Thyroid gland (tissue), 4 donors: ENCODE results near the gene FMR1. TPM values are rescaled to one million over a fixed set of nuclear protein-coding genes. Genes with fewer than 3 reads are reported as not detected.

Experiments used
- DNase-seq, 2 donors: peaks; one replicate each; pipeline ENCODE4 v3.0.0-alpha.2; 2019
- H3K27ac ChIP-seq, 3 donors: fragments of 200-600 bp; sonication (generic); 1 replicate in 2 of 3; 2 replicates in 1 of 3; pipeline ENCODE4 v1.5.1; 2016 to 2019; ENCODE audit warnings: mild to moderate bottlenecking in 1 of 3, moderate library complexity in 1 of 3
- H3K27me3 ChIP-seq: fragments of 200-600 bp; sonication (generic); one replicate; pipeline ENCODE4 v1.5.1; 2019
- H3K36me3 ChIP-seq, 2 donors: fragments of 200-600 bp; sonication (generic); one replicate each; pipeline ENCODE4 v1.5.1; 2016 to 2019
- H3K4me1 ChIP-seq, 2 donors: fragments of 200-600 bp; sonication (generic); one replicate each; pipeline ENCODE4 v1.5.1; 2017 to 2019
- H3K4me3 ChIP-seq, 3 donors: fragments of 200-600 bp; sonication (generic); replicated peaks in 1 of 3; 1 replicate in 2 of 3; 2 replicates in 1 of 3; pipeline ENCODE4 v1.5.1; 2016; ENCODE audit warnings: mild to moderate bottlenecking in 1 of 3
- H3K9me3 ChIP-seq: fragments of 200-600 bp; sonication (generic); one replicate; pipeline ENCODE4 v1.5.1; 2017
- POLR2A ChIP-seq, 2 donors: fragments of 450-650 bp; IDR thresholded peaks; one replicate each; pipeline ENCODE4 v1.6.1; 2017; ENCODE audit warnings: antibody characterized with exemption in 2 of 2, mild to moderate bottlenecking in 2 of 2, moderate library complexity in 1 of 2
- WGBS, 2 donors: methylation state at CpG; one replicate each; pipeline ENCODE4 v1.1.5; 2017; 5-methylcytosine and 5-hydroxymethylcytosine counted together
- intact Hi-C: fragments of 100-400 bp; cut with DNase I; formaldehyde crosslinking; loops from one replicate; pipeline ENCODE4 v1.15.1; 2023
- total RNA-seq, 4 donors: library from RNA; depleted of rRNA; stranded (reverse); fragments of >200 nt; gene quantifications; one replicate each; pipeline ENCODE4 v1.2.3, GENCODE V29; 2016
- TF ChIP-seq, protein P1 (sequence below), 6 experiments: fragments of 200-600 bp in 3 of 6; fragments of 450-650 bp in 3 of 6; sonication (generic) in 3 of 6; IDR thresholded peaks; one replicate each; pipeline ENCODE4 v1.5.1; 2016 to 2019; ENCODE audit warnings: antibody characterized with exemption in 6 of 6, mild to moderate bottlenecking in 2 of 6, inconsistent platforms in 1 of 6, moderate library complexity in 1 of 6

Gene FMR1
- total RNA-seq, 4 donors from 2014 or later, result 49.7 to 78.1 (median 69.2) TPM

DNA sequence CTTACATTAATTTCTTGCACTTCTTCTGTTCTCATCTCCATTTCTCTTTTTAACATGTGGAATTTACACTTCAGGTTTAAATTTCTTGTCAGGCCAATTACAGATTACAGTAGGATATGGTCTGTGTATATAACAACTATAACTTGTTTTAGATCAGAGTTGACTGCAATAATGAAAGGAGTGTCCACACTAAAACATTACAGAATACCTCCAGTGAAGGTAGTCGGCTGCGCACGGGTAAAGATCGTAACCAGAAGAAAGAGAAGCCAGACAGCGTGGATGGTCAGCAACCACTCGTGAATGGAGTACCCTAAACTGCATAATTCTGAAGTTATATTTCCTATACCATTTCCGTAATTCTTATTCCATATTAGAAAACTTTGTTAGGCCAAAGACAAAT is 36.8 kb downstream of the FMR1 start:
- Histone ChIP-seq H3K4me1 (no peaks in the 10 kb centered on the region), H3K36me3 (peaks cover 9 to 12% of the 10 kb centered on the region in 2 donors), H3K9me3 (no peaks in the 10 kb centered on the region), H3K27me3 (no peaks in the 10 kb centered on the region), H3K27ac (no peak overlapping the region), H3K4me3 (no peak overlapping the region)
- 97 to 98% methylated on average over 7 of the region's 7 CpGs for WGBS, 2 donors
- TF ChIP-seq, protein P1, sequence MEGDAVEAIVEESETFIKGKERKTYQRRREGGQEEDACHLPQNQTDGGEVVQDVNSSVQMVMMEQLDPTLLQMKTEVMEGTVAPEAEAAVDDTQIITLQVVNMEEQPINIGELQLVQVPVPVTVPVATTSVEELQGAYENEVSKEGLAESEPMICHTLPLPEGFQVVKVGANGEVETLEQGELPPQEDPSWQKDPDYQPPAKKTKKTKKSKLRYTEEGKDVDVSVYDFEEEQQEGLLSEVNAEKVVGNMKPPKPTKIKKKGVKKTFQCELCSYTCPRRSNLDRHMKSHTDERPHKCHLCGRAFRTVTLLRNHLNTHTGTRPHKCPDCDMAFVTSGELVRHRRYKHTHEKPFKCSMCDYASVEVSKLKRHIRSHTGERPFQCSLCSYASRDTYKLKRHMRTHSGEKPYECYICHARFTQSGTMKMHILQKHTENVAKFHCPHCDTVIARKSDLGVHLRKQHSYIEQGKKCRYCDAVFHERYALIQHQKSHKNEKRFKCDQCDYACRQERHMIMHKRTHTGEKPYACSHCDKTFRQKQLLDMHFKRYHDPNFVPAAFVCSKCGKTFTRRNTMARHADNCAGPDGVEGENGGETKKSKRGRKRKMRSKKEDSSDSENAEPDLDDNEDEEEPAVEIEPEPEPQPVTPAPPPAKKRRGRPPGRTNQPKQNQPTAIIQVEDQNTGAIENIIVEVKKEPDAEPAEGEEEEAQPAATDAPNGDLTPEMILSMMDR (IDR thresholded peaks at IDR 0.05), result no peak
- no peak for TF ChIP-seq POLR2A (IDR thresholded peaks at IDR 0.05)
- no peak for DNase-seq
- intact Hi-C loops, result no loop called here

DNA sequence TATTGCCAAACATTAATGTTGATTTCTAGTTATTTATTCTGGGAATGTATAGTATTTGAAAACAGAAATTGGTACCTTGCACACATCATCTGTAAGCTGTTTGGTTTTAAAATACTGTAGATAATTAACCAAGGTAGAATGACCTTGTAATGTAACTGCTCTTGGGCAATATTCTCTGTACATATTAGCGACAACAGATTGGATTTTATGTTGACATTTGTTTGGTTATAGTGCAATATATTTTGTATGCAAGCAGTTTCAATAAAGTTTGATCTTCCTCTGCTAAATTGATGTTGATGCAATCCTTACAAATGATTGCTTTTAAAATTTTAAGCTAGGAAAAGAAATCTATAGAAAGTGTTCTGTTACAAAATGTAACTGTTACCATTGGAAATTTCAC is 38.6 kb downstream of the FMR1 start:
- WGBS, 2 donors, result 100% methylated on average over 1 of the region's 1 CpG
- no peak overlapping the region for H3K27ac ChIP-seq
- H3K36me3 ChIP-seq, result peaks cover 4 to 10% of the 10 kb centered on the region in 2 donors
- no peaks in the 10 kb centered on the region for H3K27me3 ChIP-seq
- no peak overlapping the region for H3K4me3 ChIP-seq
- TF ChIP-seq POLR2A (IDR thresholded peaks at IDR 0.05), result no peak
- TF ChIP-seq, protein P1 (IDR thresholded peaks at IDR 0.05), result no peak
- H3K4me1 ChIP-seq, result no peaks in the 10 kb centered on the region
- H3K9me3 ChIP-seq, result no peaks in the 10 kb centered on the region
- intact Hi-C loops, result no loop called here
- DNase-seq, result no peak

DNA sequence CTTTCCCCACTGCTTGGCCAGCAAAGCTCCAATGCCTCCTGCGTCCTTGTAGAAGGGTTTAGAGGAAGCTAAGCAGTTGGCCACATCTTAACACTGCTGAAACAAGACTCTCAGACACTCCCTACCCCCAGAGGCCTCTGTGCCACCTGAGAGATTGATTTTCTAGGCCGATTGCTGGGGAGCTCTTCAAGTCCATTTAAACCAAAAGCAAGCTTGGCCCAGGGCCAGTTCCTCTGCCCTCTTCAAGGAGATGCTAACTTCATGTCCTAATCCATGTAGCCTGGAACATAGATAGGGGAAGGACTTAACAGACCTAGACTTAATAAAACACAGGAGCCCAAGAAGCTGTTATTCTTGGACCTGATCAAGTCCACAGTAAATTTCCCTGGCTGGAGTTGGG is 42.3 kb downstream of the FMR1 start:
- intact Hi-C loops, result no loop called here
- H3K9me3 ChIP-seq, result no peaks in the 10 kb centered on the region
- TF ChIP-seq, protein P1 (IDR thresholded peaks at IDR 0.05), result no peak
- TF ChIP-seq POLR2A (IDR thresholded peaks at IDR 0.05), result no peak
- 46 to 80% methylated on average over 1 to 2 of the region's 2 CpGs for WGBS, 2 donors
- H3K4me3 ChIP-seq, result no peak overlapping the region
- H3K4me1 ChIP-seq, result no peaks in the 10 kb centered on the region
- H3K27ac ChIP-seq, result no peak overlapping the region
- H3K36me3 ChIP-seq, result no peaks in the 10 kb centered on the region
- DNase-seq, result peak; percentile 26 to 45
- H3K27me3 ChIP-seq, result no peaks in the 10 kb centered on the region

DNA sequence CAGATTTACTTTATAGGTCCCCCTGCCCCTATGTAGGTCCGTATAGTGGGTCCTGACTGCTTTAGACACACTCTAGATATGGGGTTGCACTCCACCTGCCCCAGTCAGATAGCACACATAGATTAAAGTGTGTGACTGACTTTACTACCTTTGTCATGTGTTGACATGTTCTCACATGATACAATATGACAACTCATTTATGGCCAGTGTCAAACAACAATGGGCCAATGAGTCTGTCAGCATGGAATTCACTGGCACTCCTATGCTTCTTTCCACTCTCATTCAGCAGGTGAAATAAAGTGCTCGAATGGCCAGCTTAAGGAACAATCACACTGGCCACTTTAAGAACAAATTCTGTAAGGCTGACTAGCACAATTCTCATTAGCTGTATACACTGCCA is 45.6 kb downstream of the FMR1 start:
- Histone ChIP-seq H3K27me3 (no peaks in the 10 kb centered on the region), H3K4me3 (no peak overlapping the region), H3K4me1 (no peaks in the 10 kb centered on the region), H3K36me3 (no peaks in the 10 kb centered on the region), H3K9me3 (no peaks in the 10 kb centered on the region), H3K27ac (no peak overlapping the region)
- WGBS, 2 donors, result 75 to 88% methylated on average over 1 to 2 of the region's 2 CpGs
- no peak for DNase-seq
- TF ChIP-seq, protein P1 (IDR thresholded peaks at IDR 0.05), result no peak
- TF ChIP-seq POLR2A (IDR thresholded peaks at IDR 0.05), result no peak
- intact Hi-C loops, result no loop called here

DNA sequence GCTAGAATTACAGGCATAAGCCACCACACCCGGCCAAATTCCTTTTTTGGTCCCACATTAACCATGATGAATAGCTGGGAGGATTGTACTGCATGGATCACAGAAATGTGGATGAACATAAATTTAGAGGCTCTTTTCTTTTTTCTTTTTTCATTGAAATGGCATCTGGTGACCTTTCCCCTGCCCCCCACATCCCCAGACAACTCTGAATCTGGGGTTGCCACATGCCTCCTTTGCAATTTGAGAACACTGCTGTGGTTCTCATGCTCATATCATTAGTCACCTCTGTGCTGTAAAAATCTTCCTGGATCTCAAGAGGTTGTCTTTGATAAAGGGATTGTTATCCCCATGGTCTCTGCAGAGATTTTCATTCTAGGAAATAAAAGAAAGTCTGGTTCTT is 46.6 kb downstream of the FMR1 start:
- TF ChIP-seq, protein P1 (IDR thresholded peaks at IDR 0.05), result no peak
- TF ChIP-seq POLR2A (IDR thresholded peaks at IDR 0.05), result no peak
- WGBS, 2 donors, result 81 to 92% methylated on average over 1 of the region's 1 CpG

More for the DNA sequence above, 46.6 kb downstream of the FMR1 start:
- Histone ChIP-seq H3K36me3 (no peaks in the 10 kb centered on the region), H3K4me3 (no peak overlapping the region), H3K4me1 (no peaks in the 10 kb centered on the region), H3K27me3 (no peaks in the 10 kb centered on the region), H3K9me3 (no peaks in the 10 kb centered on the region), H3K27ac (no peak overlapping the region)
- DNase-seq, result no peak
- intact Hi-C loops, result no loop called here
